ENCODE data around the gene METTL26.

Gene METTL26

GRCh38 chr16:595942-596735, 40.0 kb downstream of the METTL26 start:
- H3K27me3 ChIP-seq (ENCODE audit: low read depth, low read length), result no peaks in the 10 kb centered on the region
- no peak overlapping the region for H3K27ac ChIP-seq (ENCODE audit: low read length)
- peaks cover 9 to 10% of the 10 kb centered on the region in 2 donors for H3K4me1 ChIP-seq (ENCODE audit: control insufficient read depth in 1 of 2, insufficient read depth in 2 of 2, low read length in 2 of 2)
- H3K9me3 ChIP-seq (ENCODE audit: control insufficient read depth in 1 of 2, low read length in 2 of 2), result no peaks in the 10 kb centered on the region
- peaks cover 0 to 11% of the 10 kb centered on the region in 2 donors for H3K36me3 ChIP-seq (ENCODE audit: control insufficient read depth in 1 of 2, insufficient read depth in 2 of 2, low read length in 2 of 2)
- no peak overlapping the region for H3K4me3 ChIP-seq (ENCODE audit: low read depth in 1 of 2, low read length in 2 of 2)

- H3K9me3 ChIP-seq (ENCODE audit: control insufficient read depth in 1 of 2, low read length in 2 of 2), result no peaks in the 10 kb centered on the region
- H3K4me1 ChIP-seq (ENCODE audit: control insufficient read depth in 1 of 2, insufficient read depth in 2 of 2, low read length in 2 of 2), result peaks cover 15 to 17% of the 10 kb centered on the region in 2 donors
- no peak overlapping the region for H3K4me3 ChIP-seq (ENCODE audit: low read depth in 1 of 2, low read length in 2 of 2)
- H3K27ac ChIP-seq (ENCODE audit: low read length), result no peak overlapping the region
- H3K36me3 ChIP-seq (ENCODE audit: control insufficient read depth in 1 of 2, insufficient read depth in 2 of 2, low read length in 2 of 2), result peaks cover 0 to 11% of the 10 kb centered on the region in 2 donors
- no peaks in the 10 kb centered on the region for H3K27me3 ChIP-seq (ENCODE audit: low read depth, low read length)
These were observed 41.0 kb downstream of the METTL26 start for GRCh38 chr16:595094-595528.

DNA sequence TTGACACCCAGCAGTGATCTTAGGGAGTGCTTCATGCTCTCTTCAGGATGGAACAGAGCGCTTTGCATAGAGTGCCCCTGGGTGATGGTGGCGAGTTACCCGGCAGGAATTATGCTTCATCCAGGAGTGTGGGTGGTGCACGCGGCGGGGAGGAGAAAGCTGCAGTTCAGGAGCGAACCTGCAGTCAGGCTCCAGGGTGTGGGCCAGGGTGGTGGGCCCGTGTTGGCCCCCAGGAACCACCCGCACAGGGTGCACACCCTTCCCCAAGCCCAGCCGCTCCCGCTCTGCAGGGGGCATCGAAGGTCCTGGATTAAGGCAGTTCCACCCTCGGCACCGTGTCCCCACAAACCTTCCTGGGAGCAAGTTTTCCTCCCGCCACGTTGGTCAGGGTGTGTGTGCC, 42.3 kb downstream of the METTL26 start:
- peaks cover 15 to 17% of the 10 kb centered on the region in 2 donors for H3K4me1 ChIP-seq (ENCODE audit: control insufficient read depth in 1 of 2, insufficient read depth in 2 of 2, low read length in 2 of 2)
- peaks cover 0 to under 1% of the 10 kb centered on the region in 2 donors for H3K36me3 ChIP-seq (ENCODE audit: control insufficient read depth in 1 of 2, insufficient read depth in 2 of 2, low read length in 2 of 2)
- no peak overlapping the region for H3K4me3 ChIP-seq (ENCODE audit: low read depth in 1 of 2, low read length in 2 of 2)
- H3K9me3 ChIP-seq (ENCODE audit: control insufficient read depth in 1 of 2, low read length in 2 of 2), result no peaks in the 10 kb centered on the region
- peak overlapping the region; percentile 89 for H3K27ac ChIP-seq (ENCODE audit: low read length)
- no peaks in the 10 kb centered on the region for H3K27me3 ChIP-seq (ENCODE audit: low read depth, low read length)

- no peaks in the 10 kb centered on the region for H3K36me3 ChIP-seq (ENCODE audit: control insufficient read depth in 1 of 2, insufficient read depth in 2 of 2, low read length in 2 of 2)
- peak overlapping the region; percentile 89 for H3K27ac ChIP-seq (ENCODE audit: low read length)
- H3K4me1 ChIP-seq (ENCODE audit: control insufficient read depth in 1 of 2, insufficient read depth in 2 of 2, low read length in 2 of 2), result peaks cover 15 to 18% of the 10 kb centered on the region in 2 donors
- no peaks in the 10 kb centered on the region for H3K9me3 ChIP-seq (ENCODE audit: control insufficient read depth in 1 of 2, low read length in 2 of 2)
- no peak overlapping the region for H3K4me3 ChIP-seq (ENCODE audit: low read depth in 1 of 2, low read length in 2 of 2)
- no peaks in the 10 kb centered on the region for H3K27me3 ChIP-seq (ENCODE audit: low read depth, low read length)
These were observed 42.7 kb downstream of the METTL26 start for GRCh38 chr16:593406-593805.

DNA sequence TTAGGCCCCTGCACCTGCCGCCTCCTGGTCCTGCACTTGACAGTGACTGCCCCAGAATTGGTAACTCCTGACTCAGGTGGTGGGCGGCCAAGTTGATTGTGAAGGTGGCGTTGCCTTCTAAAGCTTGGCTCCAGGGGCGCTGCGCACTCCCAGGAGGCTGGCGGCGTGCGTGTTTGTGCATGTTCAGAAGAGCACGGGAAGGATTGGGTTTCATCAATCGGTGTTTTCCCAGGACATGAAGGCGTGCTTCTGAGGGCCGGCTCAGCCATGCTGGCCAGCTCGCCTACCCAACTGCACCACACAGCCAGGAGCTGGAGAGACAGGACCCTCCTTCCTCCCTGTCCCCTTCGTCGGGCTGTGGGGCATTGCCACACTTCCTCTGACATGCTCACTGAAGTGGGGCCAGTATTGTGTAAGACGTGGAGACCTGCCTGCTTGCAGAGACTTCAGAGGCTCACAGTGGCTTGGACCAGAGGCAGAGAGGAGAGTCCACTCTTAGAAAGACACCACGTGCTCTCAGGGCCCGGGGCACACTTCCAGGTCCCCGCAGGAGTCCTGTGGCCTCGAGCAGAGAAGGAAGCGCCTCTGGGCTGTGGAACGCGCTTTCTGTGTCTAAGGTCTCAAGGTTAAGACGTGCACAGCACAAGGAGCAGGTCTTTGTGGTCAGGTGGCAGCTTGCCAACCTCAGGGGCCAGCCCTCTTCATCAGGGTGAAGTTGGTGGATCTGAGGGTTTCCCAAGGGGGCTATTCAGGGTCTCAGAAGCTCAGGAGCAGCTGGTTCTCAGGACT, 43.4 kb downstream of the METTL26 start:
- no peak overlapping the region for H3K4me3 ChIP-seq (ENCODE audit: low read depth in 1 of 2, low read length in 2 of 2)
- H3K4me1 ChIP-seq (ENCODE audit: control insufficient read depth in 1 of 2, insufficient read depth in 2 of 2, low read length in 2 of 2), result peaks cover 15 to 25% of the 10 kb centered on the region in 2 donors
- no peaks in the 10 kb centered on the region for H3K27me3 ChIP-seq (ENCODE audit: low read depth, low read length)
- no peaks in the 10 kb centered on the region for H3K9me3 ChIP-seq (ENCODE audit: control insufficient read depth in 1 of 2, low read length in 2 of 2)
- H3K36me3 ChIP-seq (ENCODE audit: control insufficient read depth in 1 of 2, insufficient read depth in 2 of 2, low read length in 2 of 2), result no peaks in the 10 kb centered on the region
- peak overlapping the region; percentile 89 for H3K27ac ChIP-seq (ENCODE audit: low read length)

GRCh38 chr16:591892-592517, 44.1 kb downstream of the METTL26 start:
- H3K9me3 ChIP-seq (ENCODE audit: control insufficient read depth in 1 of 2, low read length in 2 of 2), result no peaks in the 10 kb centered on the region
- peak overlapping the region; percentile 89 for H3K27ac ChIP-seq (ENCODE audit: low read length)
- H3K4me3 ChIP-seq (ENCODE audit: low read depth in 1 of 2, low read length in 2 of 2), result no peak overlapping the region
- no peaks in the 10 kb centered on the region for H3K36me3 ChIP-seq (ENCODE audit: control insufficient read depth in 1 of 2, insufficient read depth in 2 of 2, low read length in 2 of 2)
- H3K4me1 ChIP-seq (ENCODE audit: control insufficient read depth in 1 of 2, insufficient read depth in 2 of 2, low read length in 2 of 2), result peaks cover 18 to 32% of the 10 kb centered on the region in 2 donors
- H3K27me3 ChIP-seq (ENCODE audit: low read depth, low read length), result no peaks in the 10 kb centered on the region

DNA sequence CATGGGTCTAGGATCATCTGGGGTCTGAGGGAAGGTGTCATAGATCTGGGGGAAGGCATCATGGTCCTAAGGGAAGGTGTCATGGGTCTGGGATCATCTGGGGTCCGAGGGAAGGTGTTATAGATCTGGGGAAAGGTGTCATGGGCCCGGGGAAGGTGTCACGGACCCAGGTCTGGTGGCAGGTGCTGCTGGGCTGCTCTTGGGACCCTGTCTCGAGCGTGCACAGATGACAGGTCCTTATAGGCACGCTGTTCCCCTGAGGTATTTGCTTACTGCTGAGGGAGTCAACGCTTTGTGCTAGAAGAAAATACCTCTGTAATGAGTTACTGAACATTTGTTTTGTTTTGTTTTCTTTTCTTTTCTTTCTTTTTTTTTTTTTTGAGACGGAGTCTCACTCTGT, 44.9 kb downstream of the METTL26 start:
- no peaks in the 10 kb centered on the region for H3K27me3 ChIP-seq (ENCODE audit: low read depth, low read length)
- peaks cover 18 to 36% of the 10 kb centered on the region in 2 donors for H3K4me1 ChIP-seq (ENCODE audit: control insufficient read depth in 1 of 2, insufficient read depth in 2 of 2, low read length in 2 of 2)
- H3K27ac ChIP-seq (ENCODE audit: low read length), result peak overlapping the region; percentile 45
- H3K4me3 ChIP-seq (ENCODE audit: low read depth in 1 of 2, low read length in 2 of 2), result peak overlapping the region; percentile 74 to 76
- no peaks in the 10 kb centered on the region for H3K9me3 ChIP-seq (ENCODE audit: control insufficient read depth in 1 of 2, low read length in 2 of 2)
- H3K36me3 ChIP-seq (ENCODE audit: control insufficient read depth in 1 of 2, insufficient read depth in 2 of 2, low read length in 2 of 2), result no peaks in the 10 kb centered on the region

GRCh38 chr16:590815-591200, 45.3 kb downstream of the METTL26 start:
- H3K27ac ChIP-seq (ENCODE audit: low read length), result peak overlapping the region; percentile 45
- peak overlapping the region; percentile 74 to 76 for H3K4me3 ChIP-seq (ENCODE audit: low read depth in 1 of 2, low read length in 2 of 2)
- no peaks in the 10 kb centered on the region for H3K36me3 ChIP-seq (ENCODE audit: control insufficient read depth in 1 of 2, insufficient read depth in 2 of 2, low read length in 2 of 2)
- no peaks in the 10 kb centered on the region for H3K9me3 ChIP-seq (ENCODE audit: control insufficient read depth in 1 of 2, low read length in 2 of 2)
- peaks cover 18 to 39% of the 10 kb centered on the region in 2 donors for H3K4me1 ChIP-seq (ENCODE audit: control insufficient read depth in 1 of 2, insufficient read depth in 2 of 2, low read length in 2 of 2)
- H3K27me3 ChIP-seq (ENCODE audit: low read depth, low read length), result peaks cover 2% of the 10 kb centered on the region

GRCh38 chr16:590188-590814, 45.8 kb downstream of the METTL26 start:
- Histone ChIP-seq H3K27ac (ENCODE audit: low read length) (peak overlapping the region; percentile 45), H3K4me1 (ENCODE audit: control insufficient read depth in 1 of 2, insufficient read depth in 2 of 2, low read length in 2 of 2) (peaks cover 18 to 39% of the 10 kb centered on the region in 2 donors), H3K4me3 (ENCODE audit: low read depth in 1 of 2, low read length in 2 of 2) (peak overlapping the region; percentile 74 to 76), H3K27me3 (ENCODE audit: low read depth, low read length) (peaks cover 5% of the 10 kb centered on the region), H3K36me3 (ENCODE audit: control insufficient read depth in 1 of 2, insufficient read depth in 2 of 2, low read length in 2 of 2) (no peaks in the 10 kb centered on the region), H3K9me3 (ENCODE audit: control insufficient read depth in 1 of 2, low read length in 2 of 2) (no peaks in the 10 kb centered on the region)

DNA sequence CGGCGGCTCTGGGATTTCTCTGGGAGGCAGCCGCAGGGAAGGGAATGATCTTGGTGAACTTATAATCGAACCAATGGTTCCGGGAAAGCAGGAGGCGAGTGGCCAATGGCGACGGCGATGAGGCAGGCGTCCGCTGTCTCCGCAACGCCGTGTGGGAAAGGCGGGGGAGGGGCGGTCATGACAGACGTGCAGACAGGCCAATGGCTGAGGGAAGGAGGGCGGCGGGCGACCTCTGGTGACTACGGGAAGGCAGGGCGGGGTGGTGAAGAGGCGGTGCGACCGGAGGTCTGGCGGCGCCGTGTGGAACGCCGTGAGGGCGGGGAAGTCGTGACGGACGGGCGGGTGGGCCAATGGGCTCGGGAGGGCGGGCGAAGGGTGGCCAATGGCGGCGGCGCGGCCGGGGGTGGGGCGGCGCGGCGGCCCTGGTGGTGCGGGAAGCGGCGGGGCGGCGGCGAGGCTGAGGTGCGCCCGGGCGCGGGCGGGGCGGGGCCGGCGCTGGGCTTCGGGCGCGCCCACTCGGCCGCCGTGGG, 46.4 kb downstream of the METTL26 start, which contains the start of gene RAB40C:
RAB40C (plus strand) TSS at position 409 of the 530 bp plus-strand sequence. CDS start 226 bp downstream, outside the sequence.
- H3K36me3 ChIP-seq (ENCODE audit: control insufficient read depth in 1 of 2, insufficient read depth in 2 of 2, low read length in 2 of 2), result no peaks in the 10 kb centered on the region
- H3K27me3 ChIP-seq (ENCODE audit: low read depth, low read length), result peaks cover 5% of the 10 kb centered on the region
- H3K4me3 ChIP-seq (ENCODE audit: low read depth in 1 of 2, low read length in 2 of 2), result peak within 1 kb of the TSS; percentile 76 to 92
- H3K4me1 ChIP-seq (ENCODE audit: control insufficient read depth in 1 of 2, insufficient read depth in 2 of 2, low read length in 2 of 2), result peaks cover 18 to 39% of the 10 kb centered on the region in 2 donors
- peak within 1 kb of the TSS; percentile 85 for H3K27ac ChIP-seq (ENCODE audit: low read length)
- no peaks in the 10 kb centered on the region for H3K9me3 ChIP-seq (ENCODE audit: control insufficient read depth in 1 of 2, low read length in 2 of 2)
